Measurements from ENCODE around the gene SWT1. TPM values are rescaled to one million over a fixed set of nuclear protein-coding genes. Genes with fewer than 3 reads are reported as not detected.
A peak's percentile ranks its signal among the peaks of the same experiment; 100 is the strongest.

SWT1 gene
- total and polyA plus RNA-seq, 9 of the 15 experiments (the other 6 are each of a cell fraction or from before 2014, with no cell fraction given): 1.5 to 3.4 (median 2.3) TPM

DNA sequence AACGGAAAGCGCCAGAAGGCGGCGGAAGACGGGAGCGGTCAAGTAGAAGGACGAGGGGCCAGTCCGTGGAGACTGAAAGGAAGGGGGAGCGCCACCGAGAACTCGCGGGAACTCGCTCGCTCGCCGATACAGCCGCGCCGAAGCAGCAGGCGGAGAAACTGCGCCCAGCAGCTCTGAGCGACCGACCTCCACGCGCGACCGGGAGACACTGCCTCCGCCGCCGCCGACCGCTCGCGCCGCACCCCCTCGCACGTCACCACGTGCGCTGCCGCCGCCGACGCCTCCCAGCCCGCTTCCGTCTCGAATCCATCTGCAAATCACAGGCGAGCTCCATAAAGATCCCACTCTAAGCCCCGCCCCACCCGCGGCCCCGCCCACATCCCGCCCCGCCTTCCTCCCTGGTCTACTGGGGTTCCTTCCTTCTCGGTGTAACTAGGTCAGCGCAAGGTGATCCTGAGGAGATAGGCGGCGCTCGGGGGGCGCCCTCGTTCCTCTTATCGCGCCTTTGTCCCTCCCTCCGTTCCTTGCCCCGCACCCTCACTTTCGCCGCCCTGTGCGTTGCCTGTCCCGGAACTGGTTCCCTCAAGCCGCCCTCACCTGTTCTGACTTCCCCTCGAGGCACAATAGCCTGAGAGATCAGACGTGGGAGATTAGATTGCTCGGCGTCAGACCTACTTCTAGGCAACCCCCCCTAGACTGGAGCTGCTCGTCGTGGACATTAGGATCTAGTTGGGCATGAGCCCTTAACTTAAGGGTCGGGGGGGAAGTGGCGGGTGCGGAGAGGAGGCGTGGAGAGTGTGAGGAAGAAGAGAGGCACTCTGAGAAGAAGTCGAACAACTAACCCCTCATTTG, 160.3 kb downstream of the SWT1 start, which contains the start of gene IVNS1ABP:
Gene IVNS1ABP, minus strand, starts transcription at position 210 of the 852 bp plus-strand sequence. CDS start 7,750 bp downstream, outside the sequence.
- Histone ChIP-seq H3K9ac (ENCODE audit: insufficient read depth in 1 of 2, low read depth in 2 of 2, low read length in 2 of 2) (peak within 1 kb of the TSS; percentile 89 to 99), H3K36me3 (ENCODE audit: control insufficient read depth, insufficient read depth, low read length) (peaks cover 10% of the 10 kb centered on the region; the same call in 2 of the 3 replicates), H2AFZ (ENCODE audit: low read depth, low read length) (peak within 1 kb of the TSS; percentile 97), H3K4me2 (ENCODE audit: insufficient read depth, low read length) (peak within 1 kb of the TSS; percentile 94), H4K20me1 (replicated peaks; ENCODE audit: control insufficient read depth, insufficient read depth, low read length) (peaks cover 23% of the 10 kb centered on the region), H3K27me3 (ENCODE audit: control insufficient read depth in 2 of 2, insufficient read depth in 2 of 2, low read length in 2 of 2) (no peaks in the 10 kb centered on the region), H3K4me1 (replicated peaks in 1 of 2; ENCODE audit: control insufficient read depth in 2 of 2, insufficient read depth in 2 of 2, low read length in 2 of 2) (peaks cover 20 to 38% of the 10 kb centered on the region in 2 experiments), H3K9me3 (replicated peaks; ENCODE audit: control insufficient read depth, insufficient read depth, low read depth, low read length) (no peaks in the 10 kb centered on the region), H3K27ac (ENCODE audit: extremely low read depth, low read depth, low read length) (peak within 1 kb of the TSS; percentile 97), H3K9me1 (ENCODE audit: control insufficient read depth, insufficient read depth, low read length) (no peaks in the 10 kb centered on the region), H3K4me3 (peak within 1 kb of the TSS; percentile 77), H3K79me2 (ENCODE audit: control insufficient read depth, insufficient read depth, low read length) (peaks cover 58% of the 10 kb centered on the region)
- FAIRE-seq (peak; percentile 67), DNase-seq (ENCODE audit: extremely low read depth in 1 of 4, low spot score in 3 of 4) (peak; percentile 97 to 98 (median 98)), ATAC-seq (peak; percentile 79)
- POLR2A ChIA-PET: interaction anchor here (0.6 to 3.6 kb wide), 8 partner anchors 12 to 343 kb away, joined by 3 to 30 read pairs (median 4); partner anchors contain the start of gene NIBAN1
- CTCF ChIA-PET (ENCODE audit: low intra/inter-chr PET ratio): no interaction called here
- intact Hi-C loops (cut with micrococcal nuclease): loop anchor here (2.0 to 10.0 kb wide), 9 partner anchors 32 to 798 kb away; partner anchors contain the start of genes EDEM3 and RNF2
- no TSS peak for BruUV-seq (replicated peaks)
- 1% methylated on average over 72 of the region's 80 CpGs for WGBS (ENCODE audit: insufficient coverage, low coverage, missing lambda C conversion rate)
- in situ Hi-C loops (cut with MboI): no loop called here
- TF ChIP-seq ZBTB2 (IDR thresholded peaks at IDR 0.05) (peak; percentile 70), MBD2 (IDR thresholded peaks at IDR 0.05; ENCODE audit: borderline replicate concordance, low read depth) (peak; percentile 77), BHLHE40 (IDR thresholded peaks at IDR 0.05; ENCODE audit: low read length) (peak; percentile 73), NCOA4 (IDR thresholded peaks at IDR 0.05; ENCODE audit: partially characterized antibody) (no peak), SMAD4 (CRISPR knock-in tag; conservative IDR thresholded peaks at IDR 0.05) (peak; percentile 77), MIER1 (IDR thresholded peaks at IDR 0.05; ENCODE audit: low read depth) (peak; percentile 61), NR2C2 (CRISPR knock-in tag; IDR thresholded peaks at IDR 0.05) (peak; percentile 66; the same call in 1 of the 2 replicates), NR2C2 (tag; IDR thresholded peaks at IDR 0.05) (peak; percentile 97), SRSF7 (optimal IDR thresholded peaks at IDR 0.05; ENCODE audit: low read depth, low read length) (no peak), ELF1 (tag; IDR thresholded peaks at IDR 0.05) (peak; percentile 75), MTA2 (IDR thresholded peaks at IDR 0.05; ENCODE audit: low read depth) (0 out of 2 replicates have a peak, but pooled peaks have one; percentile 11), CEBPB (tag; IDR thresholded peaks at IDR 0.05) (no peak), ZNF24 (IDR thresholded peaks at IDR 0.05) (0 out of 2 replicates have a peak, but pooled peaks have one; percentile 13), CBX5 (IDR thresholded peaks at IDR 0.05; ENCODE audit: borderline replicate concordance, low read depth) (0 out of 2 replicates have a peak, but pooled peaks have one; percentile 37), ZNF699 (CRISPR knock-in tag; IDR thresholded peaks at IDR 0.05; ENCODE audit: insufficient replicate concordance) (no peak), ZNF830 (CRISPR knock-in tag; IDR thresholded peaks at IDR 0.05) (no peak), ATF1 (CRISPR knock-in tag; IDR thresholded peaks at IDR 0.05) (no peak), ATF1 (tag; IDR thresholded peaks at IDR 0.05) (peak; percentile 79), MTA1 (IDR thresholded peaks at IDR 0.05; ENCODE audit: borderline replicate concordance) (peak; percentile 83; the same call in 1 of the 2 replicates), ZZZ3 (IDR thresholded peaks at IDR 0.05) (no peak), ZNF75A (CRISPR knock-in tag; IDR thresholded peaks at IDR 0.05) (0 out of 2 replicates have a peak, but pooled peaks have one; percentile 36), DPF2 (IDR thresholded peaks at IDR 0.05) (peak; percentile 85), PHB2 (IDR thresholded peaks at IDR 0.05; ENCODE audit: low read depth) (no peak)
